A549 (cell line): ENCODE data around the gene PARD3B. TPM values are rescaled to one million over a fixed set of nuclear protein-coding genes. Genes with fewer than 3 reads are reported as not detected.

Source experiments
- ATAC-seq, 2 experiments: fragments of 200-7000 bp in 1 of 2; fragments of >200 bp in 1 of 2; cut with Nextera tagmentation in 1 of 2; cut with Tn5 transposase in 1 of 2; 3 replicates each; pipeline versions ENCODE4 v1.8.0 to v1.9.1; 2018 to 2020; ENCODE audit warnings: mild to moderate bottlenecking in 1 of 2, moderate library complexity in 1 of 2
- CTCF ChIA-PET: fragments of 300-600 bp; sonication (Branson Sonifier 250); formaldehyde crosslinking; extraction: SDS; loops from one replicate; lab custom pipeline; 2021; ENCODE audit warnings: antibody characterized with exemption, inconsistent platforms; lab: Yijun Ruan, JAX
- POLR2A ChIA-PET: fragments of 350-600 bp; formaldehyde crosslinking; extraction: SDS; loops from one replicate; lab custom pipeline; 2021; ENCODE audit warnings: antibody characterized with exemption, inconsistent platforms; lab: Yijun Ruan, JAX
- DNase-seq, 2 experiments: peaks; one replicate each; pipeline versions ENCODE4 v3.0.0 to v3.0.0-alpha.2; 2011 to 2016; ENCODE audit warnings: low read depth in 1 of 2, low spot score in 1 of 2
- FAIRE-seq: peaks from 2 replicates; lab custom pipeline; 2011; peaks lifted over from hg19 to GRCh38; lab: Jason Lieb, UNC
- H3K27ac ChIP-seq, 2 experiments: fragments of >200 bp; sonication (Bioruptor Twin); formaldehyde crosslinking; 3 replicates each; pipeline ENCODE4 v1.5.1; 2016 to 2017
- H3K4me1 ChIP-seq: fragments of >200 bp; sonication (Bioruptor Twin); formaldehyde crosslinking; 3 replicates; pipeline ENCODE4 v1.6.1; 2016
- H3K4me2 ChIP-seq: fragments of >200 bp; sonication (Bioruptor Twin); formaldehyde crosslinking; 3 replicates; pipeline ENCODE4 v1.6.1; 2016
- H3K4me3 ChIP-seq: fragments of >200 bp; sonication (Bioruptor Twin); formaldehyde crosslinking; 3 replicates; pipeline ENCODE4 v1.5.1; 2016
- H3K9me3 ChIP-seq: fragments of >200 bp; sonication (Bioruptor Twin); formaldehyde crosslinking; 3 replicates; pipeline ENCODE4 v1.6.1; 2016
- CHD2 ChIP-seq: fragments of 150-350 bp; IDR thresholded peaks from 2 replicates; pipeline ENCODE4 v1.6.1; 2014; ENCODE audit warnings: low read length; ENCODE audit not compliant: partially characterized antibody
- CHD4 ChIP-seq: fragments of 200-600 bp; sonication (generic); IDR thresholded peaks from 2 replicates; pipeline ENCODE4 v1.6.1; 2016; ENCODE audit warnings: antibody characterized with exemption, mild to moderate bottlenecking, borderline replicate concordance
- EHF ChIP-seq: fragments of 250-450 bp; sonication (Bioruptor Pico); IDR thresholded peaks from 2 replicates; pipeline ENCODE4 v1.5.0; 2020; ENCODE audit warnings: mild to moderate bottlenecking
- EP300 ChIP-seq, 2 experiments: fragments of >200 bp; sonication (Bioruptor Twin); formaldehyde crosslinking; IDR thresholded peaks; 2 replicates in 1 of 2; 3 replicates in 1 of 2; pipeline ENCODE4 v1.6.1; 2016 to 2017
- ESRRA ChIP-seq: fragments of 150-350 bp; IDR thresholded peaks from 2 replicates; pipeline ENCODE4 v1.6.1; 2014; ENCODE audit warnings: mild to moderate bottlenecking, low read length, borderline replicate concordance
- FOSL2 ChIP-seq, 2 experiments: fragments of 450-650 bp in 1 of 2; fragments of >200 bp in 1 of 2; sonication (Bioruptor Twin) in 1 of 2; formaldehyde crosslinking; IDR thresholded peaks; 2 replicates each; pipeline versions ENCODE4 v1.5.0 to v1.6.1; 2016 to 2020; ENCODE audit warnings: mild to moderate bottlenecking in 1 of 2, moderate library complexity in 1 of 2
- GATA3 ChIP-seq: IDR thresholded peaks from 2 replicates; pipeline ENCODE4 v1.6.1; 2012; ENCODE audit warnings: borderline replicate concordance
- HDAC2 ChIP-seq: fragments of 200-600 bp; sonication (generic); IDR thresholded peaks from 2 replicates; pipeline ENCODE4 v1.6.1; 2016
- HEYL ChIP-seq: fragments of 250-450 bp; sonication (Bioruptor Pico); IDR thresholded peaks from 2 replicates; pipeline ENCODE4 v1.8.0; 2021; ENCODE audit warnings: mild to moderate bottlenecking, moderate library complexity
- HOXB5 ChIP-seq: fragments of 250-450 bp; sonication (Bioruptor Pico); IDR thresholded peaks from 2 replicates; pipeline ENCODE4 v1.5.0; 2020; ENCODE audit warnings: mild to moderate bottlenecking, moderate library complexity
- JUNB ChIP-seq: fragments of >200 bp; sonication (Bioruptor Twin); formaldehyde crosslinking; IDR thresholded peaks from 2 replicates; pipeline ENCODE4 v1.6.1; 2016
- KDM1A ChIP-seq: fragments of 200-600 bp; sonication (generic); IDR thresholded peaks from 2 replicates; pipeline ENCODE4 v1.6.1; 2016; ENCODE audit warnings: low read depth, mild to moderate bottlenecking
- KDM5A ChIP-seq: fragments of 200-600 bp; sonication (generic); IDR thresholded peaks from 2 replicates; pipeline ENCODE4 v1.6.1; 2016; ENCODE audit warnings: antibody characterized with exemption, mild to moderate bottlenecking
- MYC ChIP-seq: IDR thresholded peaks from 2 replicates; pipeline ENCODE4 v1.6.1; 2012; ENCODE audit warnings: mild to moderate bottlenecking, inconsistent platforms, low read length, improper control_type of control experiment, borderline replicate concordance
- NPAS2 ChIP-seq: fragments of 250-450 bp; sonication (Bioruptor Pico); IDR thresholded peaks from 2 replicates; pipeline ENCODE4 v1.8.0; 2022; ENCODE audit warnings: mild to moderate bottlenecking, moderate library complexity, borderline replicate concordance
- RARB ChIP-seq: fragments of 250-450 bp; sonication (Bioruptor Pico); IDR thresholded peaks from 2 replicates; pipeline ENCODE4 v1.8.0; 2021; ENCODE audit warnings: mild to moderate bottlenecking, moderate library complexity
- RCOR1 ChIP-seq: fragments of 150-350 bp; IDR thresholded peaks from 2 replicates; pipeline ENCODE4 v1.6.1; 2014; ENCODE audit warnings: antibody characterized with exemption, low read length, low read depth
- RFX5 ChIP-seq: fragments of 450-650 bp; IDR thresholded peaks from 2 replicates; pipeline ENCODE4 v1.7.1; 2014; ENCODE audit warnings: antibody characterized with exemption, mild to moderate bottlenecking, moderate library complexity
- SMC3 ChIP-seq: fragments of >200 bp; sonication (Bioruptor Twin); formaldehyde crosslinking; IDR thresholded peaks from 3 replicates; pipeline ENCODE4 v1.6.1; 2018; ENCODE audit warnings: inconsistent platforms
- SREBF2 ChIP-seq: fragments of 450-650 bp; IDR thresholded peaks from 2 replicates; pipeline ENCODE4 v1.6.1; 2014; ENCODE audit warnings: mild to moderate bottlenecking, moderate library complexity
- TP53 ChIP-seq: fragments of 250-450 bp; sonication (Bioruptor Pico); IDR thresholded peaks from 2 replicates; pipeline ENCODE4 v1.5.0; 2021; ENCODE audit warnings: mild to moderate bottlenecking, moderate library complexity
- ZNF302 ChIP-seq: fragments of 250-450 bp; sonication (Bioruptor Pico); IDR thresholded peaks from 2 replicates; pipeline ENCODE4 v1.9.0; 2021; ENCODE audit warnings: inconsistent platforms, mild to moderate bottlenecking, moderate library complexity
- WGBS: methylation state at CpG from one replicate; pipeline ENCODE4 v1.1.6; 2017; ENCODE audit errors: missing lambda C conversion rate; 5-methylcytosine and 5-hydroxymethylcytosine counted together
- polyA plus RNA-seq, 4 experiments: library from polyadenylated mRNA; depleted of rRNA in 3 of 4; stranded (reverse); fragments of >200 nt; fragmentation: RNase III in 1 of 4; extraction: RNeasy Plus Mini Kit Qiagen cat#74134 plus additional on column Dnase treatment in 1 of 4; gene quantifications; 2 replicates in 3 of 4; 3 replicates in 1 of 4; pipeline ENCODE4 v1.2.3, GENCODE V29; 2011 to 2017
- TF ChIP-seq, protein P1 (sequence below): fragments of >200 bp; sonication (Bioruptor Twin); formaldehyde crosslinking; IDR thresholded peaks from 3 replicates; pipeline ENCODE4 v1.5.1; 2016
- TF ChIP-seq, protein P2 (sequence below): fragments of >200 bp; sonication (Bioruptor Twin); formaldehyde crosslinking; IDR thresholded peaks from 2 replicates; pipeline ENCODE4 v1.6.1; 2016
- TF ChIP-seq, protein P3 (sequence below): fragments of 450-650 bp; IDR thresholded peaks from 2 replicates; pipeline ENCODE4 v1.6.1; 2014; ENCODE audit warnings: antibody characterized with exemption
- TF ChIP-seq, protein P4 (sequence below): IDR thresholded peaks from 2 replicates; pipeline ENCODE4 v1.6.1; 2012
- TF ChIP-seq, protein P5 (sequence below): IDR thresholded peaks from 2 replicates; pipeline ENCODE4 v1.6.1; 2012
- TF ChIP-seq, protein P6 (sequence below): fragments of 250-450 bp; sonication (Bioruptor Pico); IDR thresholded peaks from 2 replicates; pipeline ENCODE4 v1.5.0; 2021; ENCODE audit warnings: mild to moderate bottlenecking, moderate library complexity, borderline replicate concordance
- TF ChIP-seq, protein P7 (sequence below): fragments of 150-350 bp; IDR thresholded peaks from 2 replicates; pipeline ENCODE4 v1.6.1; 2014; ENCODE audit warnings: low read depth, mild to moderate bottlenecking, low read length
- TF ChIP-seq, protein P8 (sequence below): IDR thresholded peaks from 2 replicates; pipeline ENCODE4 v1.6.1; 2012; ENCODE audit warnings: low read depth, borderline replicate concordance

Gene PARD3B
- polyA plus RNA-seq, 2 of the 4 experiments (the other 2 are of a cell fraction) = 1.2 to 2.4 TPM

DNA sequence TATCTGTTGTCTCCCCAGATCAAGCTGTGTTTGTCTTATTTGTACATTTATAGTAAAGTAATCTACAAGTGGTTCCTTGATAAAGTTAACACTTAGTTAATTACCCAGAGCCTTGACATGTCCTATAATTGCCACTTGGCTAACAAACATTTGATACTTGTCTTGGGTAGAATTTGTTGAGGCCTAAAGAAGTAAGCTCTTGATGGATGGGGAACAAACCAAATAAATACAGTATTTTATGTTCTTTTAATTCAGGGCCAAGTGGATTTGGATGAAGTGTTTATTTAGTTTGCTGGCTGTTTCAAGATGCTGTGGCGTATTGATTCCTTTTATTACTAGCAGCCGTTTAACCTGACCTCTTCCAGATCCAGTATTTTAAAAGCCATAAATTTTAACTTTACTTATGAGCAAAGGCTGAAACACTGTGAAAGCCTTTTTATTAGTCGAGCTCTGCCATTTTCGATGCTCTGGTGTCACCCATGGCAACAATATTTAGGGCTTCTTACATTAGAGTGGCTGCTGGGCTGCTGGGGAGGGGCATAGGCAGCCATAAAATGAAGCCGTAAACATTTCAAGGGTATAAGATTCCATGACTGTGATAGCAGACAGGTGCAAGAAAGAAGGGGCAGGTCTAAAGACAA, 735.4 kb downstream of the PARD3B start:
- WGBS = 50% methylated on average over 5 of the region's 5 CpGs
- FAIRE-seq (no peak), DNase-seq (no peak), ATAC-seq (no peak)
- no peak overlapping the region for H3K4me2 ChIP-seq
- TF ChIP-seq ZNF302 (CRISPR knock-in tag) = no peak
- TF ChIP-seq CHD4 = no peak
- TF ChIP-seq FOSL2 (IDR thresholded peaks at IDR 0.05) = no peak
- no peak for TF ChIP-seq FOSL2 (CRISPR knock-in tag; IDR thresholded peaks at IDR 0.05)
- TF ChIP-seq, protein P1, sequence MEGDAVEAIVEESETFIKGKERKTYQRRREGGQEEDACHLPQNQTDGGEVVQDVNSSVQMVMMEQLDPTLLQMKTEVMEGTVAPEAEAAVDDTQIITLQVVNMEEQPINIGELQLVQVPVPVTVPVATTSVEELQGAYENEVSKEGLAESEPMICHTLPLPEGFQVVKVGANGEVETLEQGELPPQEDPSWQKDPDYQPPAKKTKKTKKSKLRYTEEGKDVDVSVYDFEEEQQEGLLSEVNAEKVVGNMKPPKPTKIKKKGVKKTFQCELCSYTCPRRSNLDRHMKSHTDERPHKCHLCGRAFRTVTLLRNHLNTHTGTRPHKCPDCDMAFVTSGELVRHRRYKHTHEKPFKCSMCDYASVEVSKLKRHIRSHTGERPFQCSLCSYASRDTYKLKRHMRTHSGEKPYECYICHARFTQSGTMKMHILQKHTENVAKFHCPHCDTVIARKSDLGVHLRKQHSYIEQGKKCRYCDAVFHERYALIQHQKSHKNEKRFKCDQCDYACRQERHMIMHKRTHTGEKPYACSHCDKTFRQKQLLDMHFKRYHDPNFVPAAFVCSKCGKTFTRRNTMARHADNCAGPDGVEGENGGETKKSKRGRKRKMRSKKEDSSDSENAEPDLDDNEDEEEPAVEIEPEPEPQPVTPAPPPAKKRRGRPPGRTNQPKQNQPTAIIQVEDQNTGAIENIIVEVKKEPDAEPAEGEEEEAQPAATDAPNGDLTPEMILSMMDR = no peak
- no peak for TF ChIP-seq HEYL (CRISPR knock-in tag)
- TF ChIP-seq, protein P2, sequence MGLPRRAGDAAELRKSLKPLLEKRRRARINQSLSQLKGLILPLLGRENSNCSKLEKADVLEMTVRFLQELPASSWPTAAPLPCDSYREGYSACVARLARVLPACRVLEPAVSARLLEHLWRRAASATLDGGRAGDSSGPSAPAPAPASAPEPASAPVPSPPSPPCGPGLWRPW = no peak
- no peak for TF ChIP-seq EHF (CRISPR knock-in tag)
- TF ChIP-seq HOXB5 (CRISPR knock-in tag) = no peak
- TF ChIP-seq, protein P3, sequence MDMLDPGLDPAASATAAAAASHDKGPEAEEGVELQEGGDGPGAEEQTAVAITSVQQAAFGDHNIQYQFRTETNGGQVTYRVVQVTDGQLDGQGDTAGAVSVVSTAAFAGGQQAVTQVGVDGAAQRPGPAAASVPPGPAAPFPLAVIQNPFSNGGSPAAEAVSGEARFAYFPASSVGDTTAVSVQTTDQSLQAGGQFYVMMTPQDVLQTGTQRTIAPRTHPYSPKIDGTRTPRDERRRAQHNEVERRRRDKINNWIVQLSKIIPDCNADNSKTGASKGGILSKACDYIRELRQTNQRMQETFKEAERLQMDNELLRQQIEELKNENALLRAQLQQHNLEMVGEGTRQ = no peak
- no peak for TF ChIP-seq RCOR1
- TF ChIP-seq RARB (CRISPR knock-in tag) = no peak
- no peak for TF ChIP-seq KDM1A
- TF ChIP-seq KDM5A = no peak
- TF ChIP-seq, protein P4, sequence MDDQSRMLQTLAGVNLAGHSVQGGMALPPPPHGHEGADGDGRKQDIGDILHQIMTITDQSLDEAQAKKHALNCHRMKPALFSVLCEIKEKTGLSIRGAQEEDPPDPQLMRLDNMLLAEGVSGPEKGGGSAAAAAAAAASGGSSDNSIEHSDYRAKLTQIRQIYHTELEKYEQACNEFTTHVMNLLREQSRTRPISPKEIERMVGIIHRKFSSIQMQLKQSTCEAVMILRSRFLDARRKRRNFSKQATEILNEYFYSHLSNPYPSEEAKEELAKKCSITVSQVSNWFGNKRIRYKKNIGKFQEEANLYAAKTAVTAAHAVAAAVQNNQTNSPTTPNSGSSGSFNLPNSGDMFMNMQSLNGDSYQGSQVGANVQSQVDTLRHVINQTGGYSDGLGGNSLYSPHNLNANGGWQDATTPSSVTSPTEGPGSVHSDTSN = no peak
- TF ChIP-seq, protein P5, sequence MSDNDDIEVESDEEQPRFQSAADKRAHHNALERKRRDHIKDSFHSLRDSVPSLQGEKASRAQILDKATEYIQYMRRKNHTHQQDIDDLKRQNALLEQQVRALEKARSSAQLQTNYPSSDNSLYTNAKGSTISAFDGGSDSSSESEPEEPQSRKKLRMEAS = no peak
- TF ChIP-seq, protein P6, sequence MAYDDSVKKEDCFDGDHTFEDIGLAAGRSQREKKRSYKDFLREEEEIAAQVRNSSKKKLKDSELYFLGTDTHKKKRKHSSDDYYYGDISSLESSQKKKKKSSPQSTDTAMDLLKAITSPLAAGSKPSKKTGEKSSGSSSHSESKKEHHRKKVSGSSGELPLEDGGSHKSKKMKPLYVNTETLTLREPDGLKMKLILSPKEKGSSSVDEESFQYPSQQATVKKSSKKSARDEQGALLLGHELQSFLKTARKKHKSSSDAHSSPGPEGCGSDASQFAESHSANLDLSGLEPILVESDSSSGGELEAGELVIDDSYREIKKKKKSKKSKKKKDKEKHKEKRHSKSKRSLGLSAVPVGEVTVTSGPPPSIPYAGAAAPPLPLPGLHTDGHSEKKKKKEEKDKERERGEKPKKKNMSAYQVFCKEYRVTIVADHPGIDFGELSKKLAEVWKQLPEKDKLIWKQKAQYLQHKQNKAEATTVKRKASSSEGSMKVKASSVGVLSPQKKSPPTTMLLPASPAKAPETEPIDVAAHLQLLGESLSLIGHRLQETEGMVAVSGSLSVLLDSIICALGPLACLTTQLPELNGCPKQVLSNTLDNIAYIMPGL (CRISPR knock-in tag) = no peak
- TF ChIP-seq GATA3 = no peak
- TF ChIP-seq NPAS2 = no peak
- no peaks in the 10 kb centered on the region for H3K4me1 ChIP-seq
- ChIA-PET CTCF (no interaction called here), POLR2A (no interaction called here)
- no peak overlapping the region for H3K4me3 ChIP-seq
- H3K9me3 ChIP-seq = no peaks in the 10 kb centered on the region
- H3K27ac ChIP-seq = no peak overlapping the region

DNA sequence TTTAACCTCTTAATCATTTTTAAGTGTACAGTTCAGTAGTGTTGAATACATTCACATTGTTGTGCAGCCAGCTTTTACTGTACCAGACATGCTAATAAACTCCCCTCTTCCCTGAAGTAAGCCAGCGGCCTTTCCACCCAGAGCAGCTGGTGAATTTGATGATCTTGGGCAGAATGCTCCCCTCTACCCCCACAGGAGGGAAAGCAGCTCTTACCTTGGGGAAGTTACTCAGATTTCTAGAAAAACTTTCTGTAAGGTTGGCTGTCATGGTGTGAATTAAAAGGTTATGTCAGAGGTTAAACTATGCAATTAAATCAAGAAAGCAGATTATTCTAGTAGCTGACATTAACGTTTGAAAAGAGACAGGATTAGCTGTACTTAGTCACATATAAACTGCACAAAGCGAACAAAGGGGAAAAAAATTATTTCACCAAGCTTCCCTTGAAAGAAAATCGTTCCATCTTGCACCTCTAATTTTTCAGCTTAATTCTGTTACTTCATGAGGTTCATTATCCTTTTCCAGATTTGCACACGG, 738.5 kb downstream of the PARD3B start:
- ChIA-PET POLR2A (no interaction called here), CTCF (no interaction called here)
- Histone ChIP-seq H3K4me2 (no peak overlapping the region), H3K27ac (no peak overlapping the region), H3K9me3 (no peaks in the 10 kb centered on the region), H3K4me3 (no peak overlapping the region), H3K4me1 (no peaks in the 10 kb centered on the region)
- TF ChIP-seq EP300 (IDR thresholded peaks at IDR 0.05) = no peak
- no peak for TF ChIP-seq ESRRA
- no peak for TF ChIP-seq HDAC2
- TF ChIP-seq TP53 (CRISPR knock-in tag) = no peak
- no peak for TF ChIP-seq KDM1A
- TF ChIP-seq, protein P7, sequence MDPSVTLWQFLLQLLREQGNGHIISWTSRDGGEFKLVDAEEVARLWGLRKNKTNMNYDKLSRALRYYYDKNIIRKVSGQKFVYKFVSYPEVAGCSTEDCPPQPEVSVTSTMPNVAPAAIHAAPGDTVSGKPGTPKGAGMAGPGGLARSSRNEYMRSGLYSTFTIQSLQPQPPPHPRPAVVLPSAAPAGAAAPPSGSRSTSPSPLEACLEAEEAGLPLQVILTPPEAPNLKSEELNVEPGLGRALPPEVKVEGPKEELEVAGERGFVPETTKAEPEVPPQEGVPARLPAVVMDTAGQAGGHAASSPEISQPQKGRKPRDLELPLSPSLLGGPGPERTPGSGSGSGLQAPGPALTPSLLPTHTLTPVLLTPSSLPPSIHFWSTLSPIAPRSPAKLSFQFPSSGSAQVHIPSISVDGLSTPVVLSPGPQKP = no peak
- TF ChIP-seq RFX5 = no peak
- TF ChIP-seq RARB (CRISPR knock-in tag) = no peak
- no peak for TF ChIP-seq ZNF302 (CRISPR knock-in tag)
- no peak for TF ChIP-seq SREBF2
- TF ChIP-seq, protein P8, sequence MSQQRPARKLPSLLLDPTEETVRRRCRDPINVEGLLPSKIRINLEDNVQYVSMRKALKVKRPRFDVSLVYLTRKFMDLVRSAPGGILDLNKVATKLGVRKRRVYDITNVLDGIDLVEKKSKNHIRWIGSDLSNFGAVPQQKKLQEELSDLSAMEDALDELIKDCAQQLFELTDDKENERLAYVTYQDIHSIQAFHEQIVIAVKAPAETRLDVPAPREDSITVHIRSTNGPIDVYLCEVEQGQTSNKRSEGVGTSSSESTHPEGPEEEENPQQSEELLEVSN = no peak
- no peak for TF ChIP-seq SMC3
- no peak for TF ChIP-seq JUNB
- TF ChIP-seq CHD2 = no peak
- no peak for TF ChIP-seq MYC
- TF ChIP-seq HEYL (CRISPR knock-in tag) = no peak
- ATAC-seq (no peak), FAIRE-seq (no peak), DNase-seq (no peak)
- 42% methylated on average over 5 of the region's 5 CpGs for WGBS
